GM12878 (cell line): ENCODE measurements around the gene TSHZ2. TPM values are rescaled to one million over a fixed set of nuclear protein-coding genes. Genes with fewer than 3 reads are reported as not detected.

Source experiments
- ATAC-seq: fragments of 200-7000 bp; cut with Tn5 transposase; 3 replicates; pipeline ENCODE4 v1.9.1; 2020; ENCODE audit warnings: mild to moderate bottlenecking, moderate library complexity
- BruUV-seq: library from RNA; stranded (reverse); fragments of 400-500 nt; replicated peaks from 2 replicates; lab custom pipeline; 2021; lab: Mats Ljungman, UMichigan
- CTCF ChIA-PET: fragments of 300-600 bp; sonication (Branson Sonifier 250); formaldehyde crosslinking; extraction: SDS; loops from one replicate; lab custom pipeline; 2021; ENCODE audit warnings: inconsistent platforms; lab: Yijun Ruan, JAX
- POLR2A ChIA-PET: fragments of 350-600 bp; formaldehyde crosslinking; extraction: SDS; loops from one replicate; lab custom pipeline; 2021; ENCODE audit warnings: inconsistent platforms; lab: Charles Lee
- RAD21 ChIA-PET: fragments of 300-600 bp; sonication (Branson Sonifier 250); formaldehyde crosslinking; loops from one replicate; lab custom pipeline; 2023; ENCODE audit warnings: antibody characterized with exemption; ENCODE audit not compliant: unreplicated experiment; lab: Charles Lee
- SMC1A ChIA-PET: fragments of 300-600 bp; sonication (Branson Sonifier 250); formaldehyde crosslinking; loops from one replicate; lab custom pipeline; 2023; ENCODE audit not compliant: unreplicated experiment, uncharacterized antibody; lab: Charles Lee
- DNase-seq: peaks from one replicate; pipeline ENCODE4 v3.0.0-alpha.2; 2011; ENCODE audit warnings: low read depth, low spot score
- FAIRE-seq: peaks from 3 replicates; lab custom pipeline; 2011; peaks lifted over from hg19 to GRCh38; lab: Jason Lieb, UNC
- H2AFZ ChIP-seq: 2 replicates; pipeline ENCODE4 v1.6.0; 2011; ENCODE audit warnings: low read depth, low read length, control low read depth; ENCODE audit not compliant: control insufficient read depth
- H3K27ac ChIP-seq: 2 replicates; pipeline ENCODE4 v1.5.1; 2011; ENCODE audit warnings: control low read depth; ENCODE audit not compliant: control insufficient read depth, insufficient read depth
- H3K27me3 ChIP-seq, 2 experiments: replicated peaks in 1 of 2; 2 replicates each; pipeline versions ENCODE4 v1.6.0 to v1.6.1; 2011; ENCODE audit warnings: low read length in 1 of 2; ENCODE audit not compliant: control insufficient read depth in 2 of 2, insufficient read depth in 2 of 2
- H3K36me3 ChIP-seq, 2 experiments: 2 replicates each; pipeline ENCODE4 v1.5.1; 2011; ENCODE audit warnings: low read length in 1 of 2; ENCODE audit not compliant: control insufficient read depth in 2 of 2, insufficient read depth in 2 of 2
- H3K4me1 ChIP-seq: 2 replicates; pipeline ENCODE4 v1.6.1; 2011; ENCODE audit warnings: mild to moderate bottlenecking, low read length, moderate library complexity, mixed read lengths; ENCODE audit not compliant: control insufficient read depth, insufficient read depth
- H3K4me2 ChIP-seq: 2 replicates; pipeline ENCODE4 v1.6.0; 2011; ENCODE audit warnings: control low read depth; ENCODE audit not compliant: control insufficient read depth, insufficient read depth
- H3K4me3 ChIP-seq: fragments of 200-600 bp; sonication (generic); 2 replicates; pipeline ENCODE4 v1.5.1; 2016
- H3K79me2 ChIP-seq: 2 replicates; pipeline ENCODE4 v1.6.0; 2011; ENCODE audit warnings: low read length; ENCODE audit not compliant: control insufficient read depth, insufficient read depth
- H3K9ac ChIP-seq: 2 replicates; pipeline ENCODE4 v1.8.0; 2011; ENCODE audit warnings: low read length, control low read depth, mixed read lengths; ENCODE audit not compliant: control insufficient read depth, insufficient read depth
- H3K9me3 ChIP-seq: replicated peaks from 3 replicates; pipeline ENCODE4 v1.5.1; 2011; ENCODE audit warnings: mild to moderate bottlenecking, low read length; ENCODE audit not compliant: control insufficient read depth, insufficient read depth
- H4K20me1 ChIP-seq: 2 replicates; pipeline ENCODE4 v1.6.0; 2011; ENCODE audit not compliant: control insufficient read depth, insufficient read depth
- CEBPB ChIP-seq, 2 experiments: fragments of 150-350 bp in 1 of 2; IDR thresholded peaks; 2 replicates each; pipeline ENCODE4 v1.6.1; 2012 to 2014; ENCODE audit warnings: low read depth in 2 of 2, low read length in 2 of 2, borderline replicate concordance in 1 of 2, inconsistent platforms in 1 of 2
- CHD2 ChIP-seq: IDR thresholded peaks from 2 replicates; pipeline ENCODE4 v1.6.1; 2011; ENCODE audit warnings: low read depth, low read length, improper control_type of control experiment, borderline replicate concordance
- CHD4 ChIP-seq: fragments of 200-600 bp; sonication (generic); IDR thresholded peaks from 2 replicates; pipeline ENCODE4 v1.6.1; 2016; ENCODE audit warnings: mild to moderate bottlenecking
- CTCF ChIP-seq, 3 experiments: IDR thresholded peaks in 2 of 3; conservative IDR thresholded peaks in 1 of 3; 2 replicates each; pipeline ENCODE4 v1.5.1; 2011; ENCODE audit warnings: low read depth in 3 of 3, low read length in 3 of 3, mild to moderate bottlenecking in 3 of 3, control low read depth in 2 of 3, moderate library complexity in 2 of 3, inconsistent platforms in 1 of 3, mixed read lengths in 1 of 3; ENCODE audit not compliant: control insufficient read depth in 2 of 3, insufficient read depth in 1 of 3; ENCODE audit errors: extremely low read depth in 1 of 3
- DPF2 ChIP-seq: fragments of 450-650 bp; IDR thresholded peaks from 2 replicates; pipeline ENCODE4 v1.6.1; 2017; ENCODE audit warnings: mild to moderate bottlenecking
- KDM1A ChIP-seq: fragments of 200-600 bp; sonication (generic); IDR thresholded peaks from 2 replicates; pipeline ENCODE4 v1.6.1; 2016; ENCODE audit warnings: borderline replicate concordance
- MTA2 ChIP-seq: fragments of 450-650 bp; IDR thresholded peaks from 2 replicates; pipeline ENCODE4 v1.6.1; 2016; ENCODE audit warnings: low read depth, mild to moderate bottlenecking, moderate library complexity
- MTA3 ChIP-seq: IDR thresholded peaks from 2 replicates; pipeline ENCODE4 v1.6.1; 2012; ENCODE audit warnings: low read length, inconsistent platforms, borderline replicate concordance
- MXI1 ChIP-seq: fragments of 150-350 bp; IDR thresholded peaks from 2 replicates; pipeline ENCODE4 v1.6.1; 2011; ENCODE audit warnings: low read depth, mild to moderate bottlenecking, inconsistent platforms, low read length, improper control_type of control experiment
- RUNX3 ChIP-seq: IDR thresholded peaks from 2 replicates; pipeline ENCODE4 v1.6.1; 2012; ENCODE audit warnings: low read length, inconsistent platforms
- SMAD1 ChIP-seq: fragments of 450-650 bp; IDR thresholded peaks from 2 replicates; pipeline ENCODE4 v1.6.1; 2018; ENCODE audit warnings: mild to moderate bottlenecking, low read depth; ENCODE audit not compliant: partially characterized antibody
- SMC3 ChIP-seq: IDR thresholded peaks from 2 replicates; pipeline ENCODE4 v1.6.1; 2011; ENCODE audit warnings: low read length, improper control_type of control experiment, borderline replicate concordance
- SP1 ChIP-seq: IDR thresholded peaks from one replicate; pipeline ENCODE4 v1.6.1; 2011; ENCODE audit warnings: low read depth, low read length
- STAT1 ChIP-seq: fragments of 450-650 bp; conservative IDR thresholded peaks from 2 replicates; pipeline ENCODE4 v1.6.1; 2014; ENCODE audit warnings: antibody characterized with exemption, mild to moderate bottlenecking
- ZNF24 ChIP-seq: fragments of 450-650 bp; IDR thresholded peaks from 2 replicates; pipeline ENCODE4 v1.6.1; 2017; ENCODE audit warnings: antibody characterized with exemption, mild to moderate bottlenecking
- ZNF274 ChIP-seq: IDR thresholded peaks from one replicate; pipeline ENCODE4 v1.8.0; 2011; ENCODE audit not compliant: insufficient read length, insufficient read depth
- ZNF622 ChIP-seq: fragments of 450-650 bp; IDR thresholded peaks from 2 replicates; pipeline ENCODE4 v1.6.1; 2017; ENCODE audit warnings: mild to moderate bottlenecking, inconsistent platforms
- WGBS: methylation state at CpG from one replicate; pipeline ENCODE4 v1.1.6; 2016; ENCODE audit warnings: low lambda C conversion rate; ENCODE audit not compliant: insufficient replicate concordance, insufficient coverage; ENCODE audit errors: missing lambda C conversion rate; 5-methylcytosine and 5-hydroxymethylcytosine counted together
- in situ Hi-C: fragments of 300-500 bp; cut with MboI; formaldehyde crosslinking; loops from 9 replicates; pipeline ENCODE4 v1.14.3; 2018; ENCODE audit warnings: mixed read lengths
- intact Hi-C: fragments of 100-400 bp; cut with micrococcal nuclease; formaldehyde crosslinking; loops from one replicate; pipeline ENCODE4 v1.14.2; 2022; ENCODE audit not compliant: unreplicated experiment
- polyA plus RNA-seq, 11 experiments: library from polyadenylated mRNA; depleted of rRNA in 4 of 11; unstranded in 6 of 11; stranded (reverse) in 5 of 11; fragments of >200 nt; fragmentation: Nextera tagmentation in 4 of 11; fragmentation: Illumina TruSeq in 1 of 11; extraction: Ambion mirVana in 4 of 11; extraction: Trizol in 1 of 11; gene quantifications; 1 replicate in 1 of 11; 2 replicates in 10 of 11; pipeline versions ENCODE4 v1.2.1 to v1.2.3, GENCODE V29; 2011 to 2016; ENCODE audit warnings: inconsistent platforms in 2 of 11, missing spikeins in 2 of 11, low read depth in 1 of 11
- total RNA-seq, 4 experiments: library from RNA; depleted of rRNA in 3 of 4; stranded (reverse); fragments of >200 nt in 3 of 4; fragmentation: Illumina TruSeq in 1 of 4; extraction: Trizol in 1 of 4; gene quantifications; 2 replicates each; pipeline versions ENCODE4 v1.2.1 to v1.2.3, GENCODE V29; 2013 to 2021
- TF ChIP-seq, protein P1 (sequence below): fragments of 450-650 bp; IDR thresholded peaks from 2 replicates; pipeline ENCODE4 v1.6.1; 2016; ENCODE audit warnings: mild to moderate bottlenecking
- TF ChIP-seq, protein P2 (sequence below): fragments of 450-650 bp; IDR thresholded peaks from 2 replicates; pipeline ENCODE4 v1.6.1; 2017; ENCODE audit warnings: mild to moderate bottlenecking, moderate library complexity

Gene TSHZ2
- total and polyA plus RNA-seq, 10 of the 15 experiments (the other 5 are each of a cell fraction or from before 2014, with no cell fraction given): 0.01 to 0.86 (median 0.13) TPM; not detected in 2

DNA sequence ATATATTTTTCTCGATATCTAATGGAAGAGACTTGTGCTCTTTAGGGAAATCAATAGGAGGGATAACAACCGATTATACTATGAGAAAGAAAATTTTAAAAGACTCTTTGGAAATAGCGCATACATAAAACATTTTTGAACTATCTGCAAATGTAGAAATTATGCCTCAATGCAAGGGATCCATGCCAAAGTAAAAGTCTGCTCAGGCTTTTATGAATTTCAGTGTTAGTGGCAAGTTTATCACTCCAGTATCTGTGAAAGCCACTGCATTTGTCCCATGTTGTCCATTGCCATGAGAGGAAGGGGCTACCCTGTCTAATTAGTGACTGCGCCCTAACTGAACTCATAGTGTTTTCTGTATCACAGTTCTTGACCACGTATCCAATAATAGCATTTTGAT is 81.4 kb downstream of the TSHZ2 start:
- Histone ChIP-seq H3K79me2 (no peaks in the 10 kb centered on the region), H3K9me3 (no peaks in the 10 kb centered on the region), H3K4me2 (no peak overlapping the region), H3K27ac (no peak overlapping the region), H3K36me3 (no peaks in the 10 kb centered on the region), H3K27me3 (no peaks in the 10 kb centered on the region), H3K4me3 (no peak overlapping the region), H4K20me1 (no peaks in the 10 kb centered on the region), H3K4me1 (no peaks in the 10 kb centered on the region), H3K9ac (no peak overlapping the region), H2AFZ (no peak overlapping the region)
- ChIA-PET SMC1A (interaction anchor here (0.9 kb wide), 1 partner anchor 1257 kb away, joined by 3 read pairs; no protein-coding TSS in a partner anchor), RAD21 (no interaction called here), POLR2A (no interaction called here), CTCF (no interaction called here)
- intact Hi-C loops (no loop called here), in situ Hi-C loops (no loop called here)
- no TSS peak for BruUV-seq
- 26% methylated on average over 5 of the region's 5 CpGs for WGBS
- DNase-seq (no peak), ATAC-seq (no peak), FAIRE-seq (no peak)
- TF ChIP-seq CHD2 (no peak), ZNF622 (no peak), RUNX3 (no peak), SP1 (no peak), KDM1A (no peak), ZNF274 (no peak), DPF2 (no peak), MTA3 (no peak), CHD4 (no peak), MTA2 (no peak), SMC3 (no peak), MXI1 (no peak), SMAD1 (no peak), STAT1 (no peak), ZNF24 (no peak), CEBPB (IDR thresholded peaks at IDR 0.05; ENCODE audit: borderline replicate concordance in 1 of 2, low read depth in 2 of 2, low read length in 2 of 2) (no peak), CTCF (IDR thresholded peaks at IDR 0.05 in 2 of 3, conservative IDR thresholded peaks at IDR 0.05 in 1 of 3; ENCODE audit: control insufficient read depth in 2 of 3, extremely low read depth in 1 of 3, insufficient read depth in 1 of 3, low read depth in 3 of 3, low read length in 3 of 3) (no peak)
- TF ChIP-seq, protein P1, sequence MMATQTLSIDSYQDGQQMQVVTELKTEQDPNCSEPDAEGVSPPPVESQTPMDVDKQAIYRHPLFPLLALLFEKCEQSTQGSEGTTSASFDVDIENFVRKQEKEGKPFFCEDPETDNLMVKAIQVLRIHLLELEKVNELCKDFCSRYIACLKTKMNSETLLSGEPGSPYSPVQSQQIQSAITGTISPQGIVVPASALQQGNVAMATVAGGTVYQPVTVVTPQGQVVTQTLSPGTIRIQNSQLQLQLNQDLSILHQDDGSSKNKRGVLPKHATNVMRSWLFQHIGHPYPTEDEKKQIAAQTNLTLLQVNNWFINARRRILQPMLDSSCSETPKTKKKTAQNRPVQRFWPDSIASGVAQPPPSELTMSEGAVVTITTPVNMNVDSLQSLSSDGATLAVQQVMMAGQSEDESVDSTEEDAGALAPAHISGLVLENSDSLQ: no peak
- TF ChIP-seq, protein P2, sequence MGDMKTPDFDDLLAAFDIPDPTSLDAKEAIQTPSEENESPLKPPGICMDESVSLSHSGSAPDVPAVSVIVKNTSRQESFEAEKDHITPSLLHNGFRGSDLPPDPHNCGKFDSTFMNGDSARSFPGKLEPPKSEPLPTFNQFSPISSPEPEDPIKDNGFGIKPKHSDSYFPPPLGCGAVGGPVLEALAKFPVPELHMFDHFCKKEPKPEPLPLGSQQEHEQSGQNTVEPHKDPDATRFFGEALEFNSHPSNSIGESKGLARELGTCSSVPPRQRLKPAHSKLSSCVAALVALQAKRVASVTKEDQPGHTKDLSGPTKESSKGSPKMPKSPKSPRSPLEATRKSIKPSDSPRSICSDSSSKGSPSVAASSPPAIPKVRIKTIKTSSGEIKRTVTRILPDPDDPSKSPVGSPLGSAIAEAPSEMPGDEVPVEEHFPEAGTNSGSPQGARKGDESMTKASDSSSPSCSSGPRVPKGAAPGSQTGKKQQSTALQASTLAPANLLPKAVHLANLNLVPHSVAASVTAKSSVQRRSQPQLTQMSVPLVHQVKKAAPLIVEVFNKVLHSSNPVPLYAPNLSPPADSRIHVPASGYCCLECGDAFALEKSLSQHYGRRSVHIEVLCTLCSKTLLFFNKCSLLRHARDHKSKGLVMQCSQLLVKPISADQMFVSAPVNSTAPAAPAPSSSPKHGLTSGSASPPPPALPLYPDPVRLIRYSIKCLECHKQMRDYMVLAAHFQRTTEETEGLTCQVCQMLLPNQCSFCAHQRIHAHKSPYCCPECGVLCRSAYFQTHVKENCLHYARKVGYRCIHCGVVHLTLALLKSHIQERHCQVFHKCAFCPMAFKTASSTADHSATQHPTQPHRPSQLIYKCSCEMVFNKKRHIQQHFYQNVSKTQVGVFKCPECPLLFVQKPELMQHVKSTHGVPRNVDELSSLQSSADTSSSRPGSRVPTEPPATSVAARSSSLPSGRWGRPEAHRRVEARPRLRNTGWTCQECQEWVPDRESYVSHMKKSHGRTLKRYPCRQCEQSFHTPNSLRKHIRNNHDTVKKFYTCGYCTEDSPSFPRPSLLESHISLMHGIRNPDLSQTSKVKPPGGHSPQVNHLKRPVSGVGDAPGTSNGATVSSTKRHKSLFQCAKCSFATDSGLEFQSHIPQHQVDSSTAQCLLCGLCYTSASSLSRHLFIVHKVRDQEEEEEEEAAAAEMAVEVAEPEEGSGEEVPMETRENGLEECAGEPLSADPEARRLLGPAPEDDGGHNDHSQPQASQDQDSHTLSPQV: no peak
